Natural killer cell (primary cell): ENCODE data around the gene LYZL2. TPM values are rescaled to one million over a fixed set of nuclear protein-coding genes. Genes with fewer than 3 reads are reported as not detected.
"Not testable (repeated sequence)": the region's sequence is repeated elsewhere in the genome, so short reads cannot be mapped to it uniquely, and the experiment has no call there.

Experiments used
- ATAC-seq, 3 donors: fragments of 150-1000 bp in 2 of 3; fragments of 200-7000 bp in 1 of 3; cut with Tn5 transposase; 1 replicate in 1 of 3; 2 replicates in 2 of 3; pipeline ENCODE4 v1.10.0; 2021; ENCODE audit warnings: mild to moderate bottlenecking in 2 of 3, moderate library complexity in 2 of 3
- DNase-seq, 2 donors: peaks; one replicate each; pipeline versions ENCODE4 v3.0.0 to v3.0.0-alpha.2; 2013 to 2021; ENCODE audit warnings: mixed read lengths in 1 of 2
- H3K27ac ChIP-seq: one replicate; pipeline ENCODE4 v1.5.1; 2013; ENCODE audit warnings: mild to moderate bottlenecking, low read length
- H3K27me3 ChIP-seq: one replicate; pipeline ENCODE4 v1.6.1; 2013; ENCODE audit warnings: low read length; ENCODE audit not compliant: control insufficient read depth, insufficient read depth
- H3K36me3 ChIP-seq: one replicate; pipeline ENCODE4 v1.6.1; 2013; ENCODE audit warnings: low read length; ENCODE audit not compliant: control insufficient read depth, insufficient read depth
- H3K4me1 ChIP-seq: one replicate; pipeline ENCODE4 v1.6.1; 2013; ENCODE audit warnings: low read length; ENCODE audit not compliant: control insufficient read depth, insufficient read depth
- H3K4me3 ChIP-seq: one replicate; pipeline ENCODE4 v1.5.1; 2013; ENCODE audit warnings: low read length
- H3K9me3 ChIP-seq: one replicate; pipeline ENCODE4 v1.6.1; 2013; ENCODE audit warnings: low read length; ENCODE audit not compliant: control insufficient read depth, insufficient read depth
- H3K27ac Mint-ChIP-seq, 2 donors: one replicate each; pipeline ENCODE4 v1.8.0; 2022; ENCODE audit warnings: mild to moderate bottlenecking in 2 of 2, mixed read lengths in 2 of 2, moderate library complexity in 1 of 2
- H3K27me3 Mint-ChIP-seq, 2 donors: one replicate each; pipeline ENCODE4 v1.8.0; 2022; ENCODE audit warnings: low read depth in 2 of 2, mixed read lengths in 2 of 2
- H3K36me3 Mint-ChIP-seq: one replicate; pipeline ENCODE4 v1.8.0; 2022; ENCODE audit warnings: mixed read lengths
- H3K4me1 Mint-ChIP-seq, 2 donors: one replicate each; pipeline ENCODE4 v1.8.0; 2022; ENCODE audit warnings: mixed read lengths in 2 of 2
- H3K4me3 Mint-ChIP-seq: one replicate; pipeline ENCODE4 v1.8.0; 2022; ENCODE audit warnings: mild to moderate bottlenecking, moderate library complexity, mixed read lengths
- H3K9me3 Mint-ChIP-seq, 2 donors: one replicate each; pipeline ENCODE4 v1.8.0; 2022; ENCODE audit warnings: mixed read lengths in 2 of 2
- WGBS: methylation state at CpG from one replicate; pipeline ENCODE4 v1.1.7; 2013; ENCODE audit warnings: missing lambda C conversion rate; ENCODE audit not compliant: insufficient coverage; 5-methylcytosine and 5-hydroxymethylcytosine counted together
- intact Hi-C: fragments of 100-400 bp; cut with micrococcal nuclease; formaldehyde crosslinking; loops from one replicate; pipeline ENCODE4 v1.14.2; 2022
- total RNA-seq, 4 donors: library from RNA; stranded (reverse); fragments of 120-200 nt in 1 of 4; gene quantifications; one replicate each; pipeline versions ENCODE4 v1.2.3 to v1.2.4, GENCODE V29; 2013 to 2022
- TF ChIP-seq, protein P1 (sequence below): fragments of 200-600 bp; IDR thresholded peaks from one replicate; pipeline ENCODE4 v1.8.0; 2022; ENCODE audit warnings: antibody characterized with exemption

Gene LYZL2
- total RNA-seq, 3 donors from 2014 or later (not counting 1 experiment from before 2014, with no cell fraction given): not detected

DNA sequence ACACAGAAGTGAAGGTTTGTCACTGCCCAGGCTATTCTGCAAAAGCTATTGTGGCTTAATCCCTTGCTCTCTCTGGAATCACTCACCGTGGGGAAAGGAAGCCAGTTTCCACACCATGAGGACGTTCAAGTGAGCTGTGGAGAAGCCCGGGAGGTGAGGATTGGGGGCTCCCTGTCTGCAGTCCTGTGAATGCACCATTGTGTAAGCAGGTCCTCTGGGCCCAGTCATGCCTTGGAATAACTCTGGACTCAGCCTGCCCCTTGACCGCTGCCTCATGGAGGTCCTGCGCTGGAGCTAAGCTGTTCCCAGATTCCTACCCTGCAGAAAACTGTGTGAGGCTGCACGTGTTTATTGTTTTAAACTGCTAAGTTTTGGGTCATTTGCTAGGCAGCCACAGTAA is 33.5 kb downstream of the LYZL2 start:
- Mint-ChIP-seq H3K27me3 (peaks cover 12 to 20% of the 10 kb centered on the region in 2 donors), H3K36me3 (no peaks in the 10 kb centered on the region)
- TF ChIP-seq, protein P1, sequence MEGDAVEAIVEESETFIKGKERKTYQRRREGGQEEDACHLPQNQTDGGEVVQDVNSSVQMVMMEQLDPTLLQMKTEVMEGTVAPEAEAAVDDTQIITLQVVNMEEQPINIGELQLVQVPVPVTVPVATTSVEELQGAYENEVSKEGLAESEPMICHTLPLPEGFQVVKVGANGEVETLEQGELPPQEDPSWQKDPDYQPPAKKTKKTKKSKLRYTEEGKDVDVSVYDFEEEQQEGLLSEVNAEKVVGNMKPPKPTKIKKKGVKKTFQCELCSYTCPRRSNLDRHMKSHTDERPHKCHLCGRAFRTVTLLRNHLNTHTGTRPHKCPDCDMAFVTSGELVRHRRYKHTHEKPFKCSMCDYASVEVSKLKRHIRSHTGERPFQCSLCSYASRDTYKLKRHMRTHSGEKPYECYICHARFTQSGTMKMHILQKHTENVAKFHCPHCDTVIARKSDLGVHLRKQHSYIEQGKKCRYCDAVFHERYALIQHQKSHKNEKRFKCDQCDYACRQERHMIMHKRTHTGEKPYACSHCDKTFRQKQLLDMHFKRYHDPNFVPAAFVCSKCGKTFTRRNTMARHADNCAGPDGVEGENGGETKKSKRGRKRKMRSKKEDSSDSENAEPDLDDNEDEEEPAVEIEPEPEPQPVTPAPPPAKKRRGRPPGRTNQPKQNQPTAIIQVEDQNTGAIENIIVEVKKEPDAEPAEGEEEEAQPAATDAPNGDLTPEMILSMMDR: no peak

DNA sequence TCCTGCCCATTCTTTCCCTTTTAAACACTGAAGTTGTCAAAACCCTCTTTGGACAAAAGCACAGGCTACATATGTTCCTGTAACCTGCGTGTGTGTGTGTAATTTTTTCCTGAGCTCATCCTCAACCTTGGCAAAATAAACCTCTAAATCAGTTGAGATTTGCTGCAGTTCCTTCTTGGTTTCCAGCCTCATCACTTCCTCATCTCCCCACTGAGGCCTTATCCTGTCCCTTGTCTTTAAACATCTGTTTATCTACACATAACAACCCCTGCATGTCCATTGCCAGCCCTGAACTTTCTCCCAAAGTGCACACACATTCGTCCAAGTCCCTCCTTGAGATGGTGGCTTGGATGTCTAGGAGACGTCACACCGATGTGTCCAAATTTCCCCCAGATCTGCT is 35.5 kb downstream of the LYZL2 start:
- H3K36me3 Mint-ChIP-seq: no peaks in the 10 kb centered on the region
- no peak overlapping the region for H3K27ac Mint-ChIP-seq
- 59% methylated on average over 4 of the region's 4 CpGs for WGBS
- peaks cover 12 to 20% of the 10 kb centered on the region in 2 donors for H3K27me3 Mint-ChIP-seq
- intact Hi-C loops: loop anchor here (5.0 kb wide), 1 partner anchor 592 kb away; no protein-coding TSS in a partner anchor
- Histone ChIP-seq H3K4me3 (no peak overlapping the region), H3K36me3 (no peaks in the 10 kb centered on the region), H3K27me3 (no peaks in the 10 kb centered on the region), H3K9me3 (no peaks in the 10 kb centered on the region), H3K4me1 (peaks cover 5% of the 10 kb centered on the region), H3K27ac (no peak overlapping the region)
- no peak overlapping the region for H3K4me3 Mint-ChIP-seq
- H3K4me1 Mint-ChIP-seq: peaks cover 4 to 6% of the 10 kb centered on the region in 2 donors
- no peaks in the 10 kb centered on the region for H3K9me3 Mint-ChIP-seq
- ATAC-seq (no peak), DNase-seq (no peak)
- TF ChIP-seq, protein P1: no peak

More for the DNA sequence above, 33.5 kb downstream of the LYZL2 start:
- intact Hi-C loops: no loop called here
- Mint-ChIP-seq H3K9me3 (no peaks in the 10 kb centered on the region), H3K4me3 (no peak overlapping the region), H3K4me1 (peaks cover 0 to 4% of the 10 kb centered on the region in 2 donors), H3K27ac (no peak overlapping the region)
- no peak for DNase-seq
- H3K27ac ChIP-seq: no peak overlapping the region
- H3K27me3 ChIP-seq: no peaks in the 10 kb centered on the region
- ATAC-seq: no peak
- WGBS: 86% methylated on average over 5 of the region's 6 CpGs
- no peaks in the 10 kb centered on the region for H3K9me3 ChIP-seq
- no peaks in the 10 kb centered on the region for H3K36me3 ChIP-seq
- H3K4me1 ChIP-seq: no peaks in the 10 kb centered on the region
- no peak overlapping the region for H3K4me3 ChIP-seq

DNA sequence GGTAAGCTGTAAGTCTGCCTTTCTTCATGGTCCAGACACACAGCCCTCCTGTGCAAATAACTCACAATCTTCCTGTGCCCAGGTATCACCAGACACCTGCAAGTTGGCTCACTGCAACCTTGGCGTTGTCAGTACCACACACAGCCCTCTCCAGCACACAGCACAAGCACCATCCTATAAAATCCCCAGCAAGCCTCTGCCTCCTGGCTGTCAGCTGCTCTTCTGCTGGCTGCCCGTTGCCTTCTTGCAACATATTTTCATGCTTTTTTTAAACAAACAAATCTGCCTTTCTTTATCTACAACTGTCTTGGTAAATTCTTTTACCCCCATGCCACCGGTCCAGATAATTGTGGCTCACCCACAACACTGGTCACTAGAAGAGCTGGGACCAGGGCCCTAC is 36.8 kb downstream of the LYZL2 start:
- H3K4me1 Mint-ChIP-seq, H3K4me3 Mint-ChIP-seq, H3K4me3 ChIP-seq, ATAC-seq, H3K27ac ChIP-seq, H3K36me3 ChIP-seq, H3K4me1 ChIP-seq, DNase-seq, H3K27me3 ChIP-seq, H3K9me3 Mint-ChIP-seq, H3K9me3 ChIP-seq, H3K36me3 Mint-ChIP-seq, H3K27ac Mint-ChIP-seq: not testable (repeated sequence)
- 73% methylated on average over 3 of the region's 3 CpGs for WGBS
- intact Hi-C loops: loop anchor here (5.0 kb wide), 1 partner anchor 590 kb away; no protein-coding TSS in a partner anchor
- peaks cover 12 to 20% of the 10 kb centered on the region in 2 donors for H3K27me3 Mint-ChIP-seq

DNA sequence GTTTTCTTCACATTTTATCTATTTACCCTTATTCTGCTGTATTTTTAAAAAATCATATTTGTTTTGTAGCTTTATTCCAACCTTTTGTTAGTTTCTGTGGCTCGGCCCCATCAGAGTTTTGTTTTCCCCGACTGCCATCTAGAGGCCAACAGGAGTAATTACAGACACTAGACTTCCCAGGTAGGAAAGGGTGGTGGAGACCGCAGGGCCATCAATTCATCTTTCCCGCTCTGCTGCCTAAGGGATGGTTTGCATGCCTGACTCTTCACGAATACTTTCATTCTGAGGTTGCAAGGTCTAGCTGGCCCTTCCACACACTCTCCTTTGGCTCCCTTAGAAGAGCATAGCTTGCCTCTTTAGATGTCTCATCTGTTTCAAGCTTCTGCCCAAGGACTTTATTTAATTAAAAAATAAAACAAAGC is 38.3 kb downstream of the LYZL2 start:
- Histone ChIP-seq H3K27me3 (no peaks in the 10 kb centered on the region), H3K9me3 (no peaks in the 10 kb centered on the region), H3K36me3 (no peaks in the 10 kb centered on the region), H3K4me1 (peaks cover 9% of the 10 kb centered on the region), H3K4me3 (no peak overlapping the region), H3K27ac (no peak overlapping the region)
- TF ChIP-seq, protein P1: peak; percentile 85
- peaks cover 4 to 6% of the 10 kb centered on the region in 2 donors for H3K4me1 Mint-ChIP-seq
- DNase-seq (peak; percentile 22 to 84), ATAC-seq (peak; percentile 73 to 91 (median 87))
- no peaks in the 10 kb centered on the region for H3K9me3 Mint-ChIP-seq
- WGBS: 4% methylated on average over 5 of the region's 5 CpGs
- no peak overlapping the region for H3K4me3 Mint-ChIP-seq
- H3K27ac Mint-ChIP-seq: no peak overlapping the region
- H3K27me3 Mint-ChIP-seq: peaks cover 12 to 20% of the 10 kb centered on the region in 2 donors
- no peaks in the 10 kb centered on the region for H3K36me3 Mint-ChIP-seq
- intact Hi-C loops: loop anchor here (1.0 to 5.0 kb wide), 4 partner anchors 56 to 589 kb away; no protein-coding TSS in a partner anchor
